AG04450 (cell line): ENCODE data around the gene SSX2IP. TPM values are rescaled to one million over a fixed set of nuclear protein-coding genes. Genes with fewer than 3 reads are reported as not detected.
A peak's percentile ranks its signal among the peaks of the same experiment; 100 is the strongest.

Experiments
- CTCF ChIA-PET: fragments of 300-600, 350-600 bp; formaldehyde crosslinking; extraction: SDS; loops from one replicate; lab custom pipeline; 2022; ENCODE audit warnings: antibody characterized with exemption, inconsistent platforms; lab: Charles Lee
- POLR2A ChIA-PET: fragments of 350-600 bp; formaldehyde crosslinking; extraction: SDS; loops from one replicate; lab custom pipeline; 2021; ENCODE audit warnings: antibody characterized with exemption, inconsistent platforms; lab: Yijun Ruan, JAX
- DNase-seq: peaks from one replicate; pipeline ENCODE4 v3.0.0-alpha.2; 2011; ENCODE audit warnings: low read depth, low spot score
- H3K27ac ChIP-seq: one replicate; pipeline ENCODE4 v1.5.1; 2012; ENCODE audit warnings: low read depth, low read length, control low read depth
- H3K27me3 ChIP-seq: one replicate; pipeline ENCODE4 v1.6.0; 2012; ENCODE audit warnings: low read length; ENCODE audit not compliant: control insufficient read depth, insufficient read depth
- H3K4me3 ChIP-seq: 2 replicates; pipeline ENCODE4 v1.5.1; 2011; ENCODE audit warnings: mild to moderate bottlenecking, low read depth, low read length, control low read depth
- H3K9me3 ChIP-seq: 2 replicates; pipeline ENCODE4 v1.5.1; 2012; ENCODE audit warnings: low read length; ENCODE audit not compliant: control insufficient read depth, insufficient read depth
- CTCF ChIP-seq: IDR thresholded peaks from 2 replicates; pipeline ENCODE4 v1.5.1; 2011; ENCODE audit warnings: low read depth, low read length, control low read depth, inconsistent platforms
- polyA plus RNA-seq: library from polyadenylated mRNA; depleted of rRNA; stranded (reverse); fragments of >200 nt; gene quantifications from 2 replicates; pipeline ENCODE4 v1.2.3, GENCODE V29; 2011

Gene SSX2IP
- polyA plus RNA-seq, 1 experiment: 31.7 TPM

- Histone ChIP-seq H3K27me3 (no peaks in the 10 kb centered on the region), H3K27ac (peak overlapping the region; percentile 3), H3K9me3 (peaks cover 16% of the 10 kb centered on the region), H3K4me3 (no peak overlapping the region)
- ChIA-PET CTCF (no interaction called here), POLR2A (no interaction called here)
- no peak for TF ChIP-seq CTCF
- DNase-seq: no peak
These were observed 85.1 kb downstream of the SSX2IP start for GRCh38 chr1:84605157-84605556.

DNA sequence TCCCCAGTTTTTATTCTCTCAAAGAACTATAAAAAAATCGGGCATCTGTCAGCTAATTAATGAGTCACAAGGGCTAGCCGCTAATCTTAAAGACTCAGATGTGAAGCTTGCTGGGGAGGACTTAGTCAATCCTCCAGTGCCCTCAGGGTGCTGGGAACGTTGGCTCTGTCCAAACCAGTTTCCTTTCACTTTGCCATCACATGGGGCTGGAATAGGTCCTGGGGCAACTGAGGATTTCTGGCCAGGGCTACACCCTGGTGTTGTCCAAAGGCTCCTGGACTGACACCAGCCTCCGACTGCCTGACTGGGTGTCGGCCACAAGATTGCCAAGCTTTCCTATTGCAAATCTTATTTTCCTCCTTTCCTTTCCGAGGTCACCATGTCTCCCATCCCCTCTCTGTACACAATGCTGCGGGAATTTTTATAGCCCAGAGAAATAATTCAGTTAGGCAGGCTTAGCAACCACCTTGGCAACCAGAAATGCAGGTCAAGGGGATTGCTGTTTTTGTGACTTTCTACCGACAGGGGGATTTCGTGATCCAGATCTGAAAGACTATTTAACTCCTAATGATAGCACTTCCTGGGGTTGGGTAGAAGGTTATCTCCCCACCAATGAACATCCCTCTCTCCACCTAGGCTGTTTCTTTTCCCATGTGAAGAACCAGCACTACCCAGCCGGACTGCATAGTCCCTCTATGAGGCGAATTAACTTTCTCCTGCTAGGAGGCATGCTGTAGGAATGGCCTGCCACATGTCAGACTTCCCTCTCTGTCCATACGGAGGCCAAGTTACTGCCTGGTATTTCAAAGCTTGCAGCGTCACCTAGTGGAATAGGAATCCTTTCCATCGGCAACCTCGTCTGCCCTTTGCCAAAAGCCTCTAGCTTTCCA is 86.1 kb downstream of the SSX2IP start:
- peak; percentile 38; the same call in 1 of the 2 replicates for TF ChIP-seq CTCF
- CTCF ChIA-PET: interaction anchor here (0.6 to 1.4 kb wide), 5 partner anchors 10 to 168 kb away, joined by 3 to 4 read pairs (median 4); no protein-coding TSS in a partner anchor

GRCh38 chr1:84603223-84603622 is 87.0 kb downstream of the SSX2IP start:
- TF ChIP-seq CTCF: no peak
- Histone ChIP-seq H3K27ac (peak overlapping the region; percentile 53), H3K4me3 (no peak overlapping the region), H3K9me3 (peaks cover 16% of the 10 kb centered on the region), H3K27me3 (no peaks in the 10 kb centered on the region)
- POLR2A ChIA-PET: interaction anchor here (0.8 to 1.0 kb wide), 2 partner anchors 29 to 97 kb away, joined by 4 to 5 read pairs; partner anchors contain the start of genes CTBS, GNG5 and SPATA1
- DNase-seq: no peak
- CTCF ChIA-PET: interaction anchor here (0.7 to 1.4 kb wide), 4 partner anchors 11 to 169 kb away, joined by 3 to 4 read pairs (median 4); no protein-coding TSS in a partner anchor

More for the DNA sequence above, 86.1 kb downstream of the SSX2IP start:
- Histone ChIP-seq H3K27ac (peak overlapping the region; percentile 62), H3K9me3 (peaks cover 16% of the 10 kb centered on the region), H3K27me3 (no peaks in the 10 kb centered on the region), H3K4me3 (no peak overlapping the region)
- POLR2A ChIA-PET: interaction anchor here (1.0 kb wide), 1 partner anchor 98 kb away, joined by 5 read pairs; the partner anchor contains the start of genes GNG5 and SPATA1
- DNase-seq: no peak

DNA sequence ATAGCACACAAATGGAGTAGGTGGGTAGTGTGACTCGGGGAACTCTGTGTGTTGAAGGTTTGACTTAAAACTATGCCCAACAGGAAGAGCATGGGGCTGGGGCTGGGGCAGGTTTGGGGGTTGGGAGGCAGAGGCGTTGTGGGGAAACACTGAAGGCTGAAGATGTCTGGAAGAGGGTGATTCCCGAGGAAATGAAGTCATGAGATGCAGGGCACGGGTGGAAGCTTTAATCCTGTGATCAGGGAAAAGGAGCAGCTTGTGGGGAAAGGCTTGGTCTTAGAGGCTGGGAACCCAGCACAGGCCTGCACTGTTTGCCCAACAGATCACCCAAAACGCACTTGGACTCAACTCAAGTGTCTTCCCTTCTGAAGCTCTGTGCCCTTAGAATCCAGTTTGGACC is 89.5 kb downstream of the SSX2IP start:
- ChIA-PET POLR2A (interaction anchor here (2.6 kb wide), 1 partner anchor 94 kb away, joined by 10 read pairs; the partner anchor contains the start of genes GNG5 and SPATA1), CTCF (interaction anchor here (1.2 kb wide), 1 partner anchor 21 kb away, joined by 3 read pairs; no protein-coding TSS in a partner anchor)
- TF ChIP-seq CTCF: no peak
- DNase-seq: no peak
- Histone ChIP-seq H3K27ac (no peak overlapping the region), H3K4me3 (no peak overlapping the region), H3K27me3 (no peaks in the 10 kb centered on the region), H3K9me3 (peaks cover 12% of the 10 kb centered on the region)
